ENCODE results near the gene ZNF57. TPM values are rescaled to one million over a fixed set of nuclear protein-coding genes. Genes with fewer than 3 reads are reported as not detected.

The ZNF57 gene
- total and polyA plus RNA-seq, 2 of the 13 experiments (the other 11 are each of a cell fraction or from before 2014, with no cell fraction given) = 6.6 to 17.5 TPM

- TF ChIP-seq, protein P1, sequence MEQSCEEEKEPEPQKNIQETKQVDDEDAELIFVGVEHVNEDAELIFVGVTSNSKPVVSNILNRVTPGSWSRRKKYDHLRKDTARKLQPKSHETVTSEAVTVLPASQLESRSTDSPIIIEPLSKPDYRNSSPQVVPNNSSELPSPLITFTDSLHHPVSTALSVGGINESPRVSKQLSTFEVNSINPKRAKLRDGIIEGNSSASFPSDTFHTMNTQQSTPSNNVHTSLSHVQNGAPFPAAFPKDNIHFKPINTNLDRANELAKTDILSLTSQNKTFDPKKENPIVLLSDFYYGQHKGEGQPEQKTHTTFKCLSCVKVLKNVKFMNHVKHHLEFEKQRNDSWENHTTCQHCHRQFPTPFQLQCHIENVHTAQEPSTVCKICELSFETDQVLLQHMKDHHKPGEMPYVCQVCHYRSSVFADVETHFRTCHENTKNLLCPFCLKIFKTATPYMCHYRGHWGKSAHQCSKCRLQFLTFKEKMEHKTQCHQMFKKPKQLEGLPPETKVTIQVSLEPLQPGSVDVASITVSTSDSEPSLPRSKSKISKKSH (CRISPR knock-in tag; IDR thresholded peaks at IDR 0.05; ENCODE audit: borderline replicate concordance) = no peak
- TF ChIP-seq ZKSCAN5 (CRISPR knock-in tag; IDR thresholded peaks at IDR 0.05) (0 out of 2 replicates have a peak, but pooled peaks have one; percentile 1), HINFP (CRISPR knock-in tag; IDR thresholded peaks at IDR 0.05; ENCODE audit: low read depth) (no peak), ZNF335 (CRISPR knock-in tag; IDR thresholded peaks at IDR 0.05) (no peak), ZNF550 (CRISPR knock-in tag; IDR thresholded peaks at IDR 0.05; ENCODE audit: borderline replicate concordance) (no peak), ZNF766 (CRISPR knock-in tag; IDR thresholded peaks at IDR 0.05; ENCODE audit: borderline replicate concordance) (no peak), ZBTB1 (CRISPR knock-in tag; IDR thresholded peaks at IDR 0.05; ENCODE audit: borderline replicate concordance) (no peak), GRHL1 (CRISPR knock-in tag; conservative IDR thresholded peaks at IDR 0.05) (no peak), CAMTA2 (CRISPR knock-in tag; IDR thresholded peaks at IDR 0.05; ENCODE audit: borderline replicate concordance) (no peak), EEA1 (CRISPR knock-in tag; IDR thresholded peaks at IDR 0.05; ENCODE audit: borderline replicate concordance) (no peak), KMT2B (CRISPR knock-in tag; IDR thresholded peaks at IDR 0.05) (no peak), HMGXB4 (CRISPR knock-in tag; IDR thresholded peaks at IDR 0.05; ENCODE audit: borderline replicate concordance in 1 of 2, low read depth in 1 of 2) (no peak), MYNN (CRISPR knock-in tag; IDR thresholded peaks at IDR 0.05; ENCODE audit: low read depth) (no peak), KLF15 (CRISPR knock-in tag; IDR thresholded peaks at IDR 0.05; ENCODE audit: borderline replicate concordance) (no peak), ZNF883 (CRISPR knock-in tag; IDR thresholded peaks at IDR 0.05; ENCODE audit: not compliant biosample characterization) (no peak), TRIM24 (CRISPR knock-in tag; IDR thresholded peaks at IDR 0.05) (no peak), RXRA (CRISPR knock-in tag; IDR thresholded peaks at IDR 0.05) (no peak; the same call in 1 of the 2 replicates)
- TF ChIP-seq, protein P2, sequence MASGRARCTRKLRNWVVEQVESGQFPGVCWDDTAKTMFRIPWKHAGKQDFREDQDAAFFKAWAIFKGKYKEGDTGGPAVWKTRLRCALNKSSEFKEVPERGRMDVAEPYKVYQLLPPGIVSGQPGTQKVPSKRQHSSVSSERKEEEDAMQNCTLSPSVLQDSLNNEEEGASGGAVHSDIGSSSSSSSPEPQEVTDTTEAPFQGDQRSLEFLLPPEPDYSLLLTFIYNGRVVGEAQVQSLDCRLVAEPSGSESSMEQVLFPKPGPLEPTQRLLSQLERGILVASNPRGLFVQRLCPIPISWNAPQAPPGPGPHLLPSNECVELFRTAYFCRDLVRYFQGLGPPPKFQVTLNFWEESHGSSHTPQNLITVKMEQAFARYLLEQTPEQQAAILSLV (CRISPR knock-in tag; IDR thresholded peaks at IDR 0.05; ENCODE audit: borderline replicate concordance) = no peak
These were observed 45.0 kb downstream of the ZNF57 start (continued) for GRCh38 chr19:2945575-2946184.
